BJ (cell line): ENCODE results near the gene CCNA2. TPM values are rescaled to one million over a fixed set of nuclear protein-coding genes. Genes with fewer than 3 reads are reported as not detected.

Source experiments
- CTCF ChIA-PET: fragments of 350-600 bp; formaldehyde crosslinking; extraction: SDS; loops from one replicate; lab custom pipeline; 2021; ENCODE audit warnings: antibody characterized with exemption, inconsistent platforms; lab: Yijun Ruan, JAX
- POLR2A ChIA-PET: fragments of 300-600 bp; sonication (Branson Sonifier 250); formaldehyde crosslinking; extraction: SDS; loops from one replicate; lab custom pipeline; 2021; ENCODE audit warnings: antibody characterized with exemption; lab: Charles Lee
- DNase-seq: peaks from one replicate; pipeline ENCODE4 v3.0.0-alpha.2; 2011; ENCODE audit warnings: low read depth
- H3K27me3 ChIP-seq: 2 replicates; pipeline ENCODE4 v1.6.0; 2011; ENCODE audit warnings: low read length; ENCODE audit not compliant: control insufficient read depth, insufficient read depth
- H3K36me3 ChIP-seq: 2 replicates; pipeline ENCODE4 v1.5.1; 2011; ENCODE audit warnings: low read length; ENCODE audit not compliant: control insufficient read depth, insufficient read depth
- H3K4me3 ChIP-seq: 2 replicates; pipeline ENCODE4 v1.5.1; 2011; ENCODE audit warnings: low read depth, mild to moderate bottlenecking, control low read depth, low read length
- CTCF ChIP-seq: IDR thresholded peaks from 2 replicates; pipeline ENCODE4 v1.5.1; 2011; ENCODE audit warnings: low read depth, mild to moderate bottlenecking, control low read depth, inconsistent platforms, low read length, moderate library complexity; ENCODE audit not compliant: insufficient read depth
- polyA plus RNA-seq: library from polyadenylated mRNA; depleted of rRNA; stranded (reverse); fragments of >200 nt; gene quantifications from 2 replicates; pipeline ENCODE4 v1.2.3, GENCODE V29; 2011; rRNA removed

CCNA2 gene
- polyA plus RNA-seq, 1 experiment: 26.8 TPM

DNA sequence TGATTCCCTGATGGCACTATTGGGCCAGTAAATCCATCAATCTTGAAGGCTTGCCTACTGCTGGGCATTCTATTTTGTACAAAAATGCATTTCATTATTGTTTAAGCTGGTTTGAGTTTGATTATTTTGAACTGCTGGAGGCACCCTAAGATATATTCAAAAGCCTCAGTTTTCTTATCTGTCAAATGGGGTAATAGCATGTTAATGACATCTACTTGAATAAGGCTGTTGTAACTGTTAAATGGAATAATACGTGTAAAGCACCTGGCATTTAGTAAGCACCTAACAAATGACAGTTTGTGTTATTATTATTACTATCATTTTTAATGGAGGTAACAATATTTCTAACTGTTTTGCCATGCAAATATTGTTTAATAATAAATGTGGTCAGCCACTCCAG, 51.8 kb downstream of the CCNA2 start:
- DNase-seq: no peak
- H3K36me3 ChIP-seq: no peaks in the 10 kb centered on the region
- no peaks in the 10 kb centered on the region for H3K27me3 ChIP-seq
- ChIA-PET POLR2A (no interaction called here), CTCF (no interaction called here)
- no peak overlapping the region for H3K4me3 ChIP-seq
- TF ChIP-seq CTCF: no peak

GRCh38 chr4:121769341-121769740, 54.3 kb downstream of the CCNA2 start:
- Histone ChIP-seq H3K36me3 (no peaks in the 10 kb centered on the region), H3K27me3 (no peaks in the 10 kb centered on the region), H3K4me3 (no peak overlapping the region)
- POLR2A ChIA-PET: no interaction called here
- CTCF ChIA-PET: no interaction called here
- TF ChIP-seq CTCF: no peak
- no peak for DNase-seq

DNA sequence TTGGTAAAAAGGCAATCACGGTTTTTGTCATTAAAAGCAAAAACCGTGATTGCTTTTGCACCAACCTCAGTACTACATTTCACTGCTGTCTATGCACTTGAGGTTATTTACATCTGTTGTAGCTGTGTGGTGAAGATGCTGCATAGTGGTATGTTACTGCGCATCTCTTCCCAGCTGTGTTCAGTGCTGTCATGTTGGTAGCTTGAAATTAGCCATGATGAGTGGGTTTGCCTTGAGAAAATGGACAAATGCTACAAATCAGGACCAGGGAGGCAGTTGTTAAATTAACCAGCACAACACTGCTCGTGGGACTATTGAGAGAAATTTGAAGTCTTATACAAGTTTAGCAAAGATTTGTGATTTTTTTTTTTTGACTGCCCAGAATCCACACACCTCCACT, 56.5 kb downstream of the CCNA2 start:
- ChIA-PET CTCF (interaction anchor here (0.8 to 1.3 kb wide), 2 partner anchors 14 to 42 kb away, joined by 3 read pairs; no protein-coding TSS in a partner anchor), POLR2A (no interaction called here)
- Histone ChIP-seq H3K4me3 (no peak overlapping the region), H3K27me3 (no peaks in the 10 kb centered on the region), H3K36me3 (no peaks in the 10 kb centered on the region)
- no peak for DNase-seq
- TF ChIP-seq CTCF: no peak

Other genes with a start within 250 kb of the CCNA2 start
- 591 and 1,019 TPM in 2 replicates for gene ANXA5, start 126.9 kb downstream of the CCNA2 start, polyA plus RNA-seq
- gene SMIM43, start 58.7 kb downstream of the CCNA2 start, polyA plus RNA-seq: 0.27 and 0.47 TPM in 2 replicates
- 14.3 and 21.8 TPM in 2 replicates for gene EXOSC9, start 22.6 kb downstream of the CCNA2 start, polyA plus RNA-seq
- 15.0 and 19.6 TPM in 2 replicates for gene BBS7, start 46.6 kb upstream of the CCNA2 start, polyA plus RNA-seq
- gene TRPC3, start 128.2 kb upstream of the CCNA2 start, polyA plus RNA-seq: 0.43 and 0.56 TPM in 2 replicates